GM13977 (cell line): ENCODE data around the gene OBSCN.

ENCODE experiments used
- DNase-seq: peaks from one replicate; pipeline ENCODE4 v3.0.0; 2012; ENCODE audit warnings: low spot score
- CTCF ChIP-seq: IDR thresholded peaks from 2 replicates; pipeline ENCODE4 v1.5.1; 2012; ENCODE audit warnings: mild to moderate bottlenecking, control low read depth; ENCODE audit not compliant: insufficient read depth; ENCODE audit errors: extremely low read depth, missing control alignments
- in situ Hi-C: fragments of 300-500 bp; cut with MboI; formaldehyde crosslinking; loops from one replicate; pipeline ENCODE4 v1.12.0; 2022; ENCODE audit warnings: low sequenced_read_pairs, low pct_unique_long_range_greater_than_20kb, mixed read lengths, inconsistent platforms; ENCODE audit not compliant: unreplicated experiment

Gene OBSCN

DNA sequence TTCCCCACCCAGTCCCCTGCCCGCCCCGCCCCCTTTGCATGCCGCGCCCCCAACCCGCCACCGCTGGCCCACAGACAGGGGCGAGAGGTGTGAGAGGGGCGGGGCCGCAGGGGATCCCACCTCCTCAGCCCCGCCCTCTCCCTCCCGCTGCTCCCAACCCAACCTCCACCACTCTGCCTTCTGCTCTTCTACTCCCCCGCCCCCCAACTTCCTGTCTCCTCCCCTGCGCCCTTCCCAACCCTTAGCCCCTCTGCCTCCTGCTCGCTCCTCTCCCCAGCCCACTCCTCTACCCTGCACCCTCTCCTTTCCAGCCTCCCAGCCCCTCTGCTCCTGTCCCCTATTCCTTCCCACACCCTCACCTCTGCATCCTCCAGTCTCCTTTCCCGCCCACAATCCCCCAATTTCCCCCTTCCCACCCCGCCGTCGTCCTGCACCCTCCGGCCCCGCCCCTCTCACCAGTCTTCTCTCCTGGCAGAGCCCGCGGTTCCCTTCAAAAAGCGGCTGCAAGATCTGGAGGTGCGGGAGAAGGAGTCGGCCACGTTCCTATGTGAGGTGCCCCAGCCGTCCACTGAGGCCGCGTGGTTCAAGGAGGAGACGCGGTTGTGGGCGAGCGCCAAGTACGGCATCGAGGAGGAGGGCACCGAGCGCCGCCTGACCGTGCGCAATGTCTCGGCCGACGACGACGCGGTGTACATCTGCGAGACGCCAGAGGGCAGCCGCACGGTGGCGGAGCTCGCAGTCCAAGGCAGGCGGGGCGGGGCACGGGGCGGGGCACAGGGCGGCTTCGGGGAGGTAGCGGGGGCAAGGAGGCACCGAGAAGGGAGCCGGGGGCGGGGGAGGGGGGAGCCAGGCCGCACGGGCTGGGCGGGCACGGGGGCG, 5.4 kb downstream of the OBSCN start:
- peak; percentile 95 for DNase-seq
- in situ Hi-C loops, result no loop called here
- TF ChIP-seq CTCF, result peak; percentile 83

GRCh38 chr1:228213917-228214808, 6.3 kb downstream of the OBSCN start:
- DNase-seq, result no peak
- in situ Hi-C loops, result no loop called here
- no peak for TF ChIP-seq CTCF

DNA sequence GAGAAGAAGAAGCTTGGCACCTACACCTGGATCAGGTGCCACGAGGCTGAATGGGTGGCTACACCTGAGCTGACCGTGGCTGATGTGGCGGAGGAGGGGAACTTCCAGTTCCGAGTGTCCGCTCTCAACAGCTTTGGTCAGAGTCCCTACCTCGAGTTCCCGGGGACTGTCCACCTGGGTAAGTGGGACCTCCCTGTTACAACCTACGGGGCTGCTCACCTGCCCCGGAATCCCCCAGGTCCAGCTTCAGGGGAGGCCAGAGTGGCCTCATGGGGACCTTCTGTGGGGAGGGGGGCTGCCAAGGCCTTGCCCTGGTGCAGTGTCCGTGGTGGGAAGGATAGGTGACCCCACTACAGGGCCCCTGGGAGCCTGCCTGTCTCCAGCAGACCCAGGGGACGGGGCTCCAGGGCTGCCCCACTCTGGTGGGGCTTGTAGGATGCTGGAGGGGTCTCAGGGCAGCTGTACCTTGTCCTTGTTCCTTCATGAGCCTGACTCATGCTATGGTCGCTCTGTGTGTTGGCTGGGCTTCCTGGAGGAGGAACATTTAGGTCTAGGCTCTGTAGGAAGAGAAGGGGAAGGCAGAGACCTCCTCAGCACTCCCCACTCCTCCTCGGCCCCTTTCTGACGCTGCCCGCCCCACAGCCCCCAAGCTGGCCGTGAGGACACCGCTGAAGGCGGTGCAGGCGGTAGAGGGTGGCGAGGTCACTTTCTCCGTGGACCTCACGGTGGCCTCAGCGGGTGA, 7.2 kb downstream of the OBSCN start:
- DNase-seq, result no peak
- no peak for TF ChIP-seq CTCF
- in situ Hi-C loops, result no loop called here

DNA sequence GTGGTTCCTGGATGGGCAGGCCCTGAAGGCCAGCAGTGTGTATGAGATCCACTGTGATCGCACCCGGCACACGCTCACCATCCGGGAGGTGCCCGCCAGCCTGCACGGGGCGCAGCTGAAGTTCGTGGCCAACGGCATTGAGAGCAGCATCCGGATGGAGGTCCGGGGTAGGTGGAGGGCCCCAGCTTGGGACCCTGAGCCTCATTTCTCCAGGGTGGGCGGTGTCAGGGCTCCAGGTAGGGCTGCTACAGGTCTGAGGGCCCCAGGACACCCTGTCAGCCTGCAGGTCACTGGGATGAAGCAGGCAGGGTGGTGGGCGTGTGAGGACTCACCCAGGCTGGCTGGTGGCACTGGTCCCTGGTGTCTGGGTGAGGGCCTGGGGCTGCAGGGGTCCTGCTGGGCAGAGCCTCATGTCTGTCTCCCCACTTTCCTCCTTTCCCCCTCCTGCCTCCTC, 7.8 kb downstream of the OBSCN start:
- no peak for TF ChIP-seq CTCF
- no peak for DNase-seq
- in situ Hi-C loops, result no loop called here

DNA sequence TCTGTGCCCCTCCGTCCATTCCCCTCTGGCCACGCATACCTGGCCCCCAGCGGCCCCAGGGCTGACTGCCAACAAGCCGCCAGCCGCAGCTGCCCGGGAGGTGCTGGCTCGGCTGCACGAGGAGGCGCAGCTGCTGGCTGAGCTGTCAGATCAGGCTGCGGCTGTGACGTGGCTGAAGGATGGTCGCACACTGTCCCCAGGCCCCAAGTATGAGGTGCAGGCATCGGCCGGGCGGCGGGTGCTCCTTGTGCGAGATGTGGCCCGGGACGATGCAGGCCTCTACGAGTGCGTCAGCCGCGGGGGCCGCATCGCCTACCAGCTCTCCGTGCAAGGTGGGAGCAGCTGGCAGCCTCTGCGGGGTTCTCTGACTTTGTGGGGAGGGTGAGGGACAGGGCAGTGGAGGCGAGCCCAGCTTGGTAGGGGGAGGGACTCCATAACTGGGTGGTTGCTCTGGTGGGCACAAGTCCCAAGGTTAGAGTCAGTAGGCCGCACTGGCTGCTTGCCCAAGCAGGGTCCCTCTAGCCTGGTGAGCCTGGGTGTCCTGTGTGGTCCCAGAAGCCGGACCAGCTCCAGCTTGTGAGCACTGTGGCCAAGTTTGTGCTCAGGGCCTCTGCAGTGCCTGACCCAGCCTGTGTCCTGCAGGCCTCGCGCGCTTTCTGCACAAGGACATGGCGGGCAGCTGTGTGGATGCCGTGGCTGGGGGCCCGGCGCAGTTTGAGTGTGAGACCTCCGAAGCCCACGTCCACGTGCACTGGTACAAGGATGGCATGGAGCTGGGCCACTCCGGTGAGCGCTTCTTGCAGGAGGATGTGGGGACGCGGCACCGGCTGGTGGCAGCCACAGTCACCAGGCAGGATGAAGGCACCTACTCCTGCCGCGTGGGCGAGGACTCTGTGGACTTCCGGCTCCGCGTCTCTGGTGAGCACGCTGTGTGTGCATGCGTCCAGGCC, 8.8 kb downstream of the OBSCN start:
- in situ Hi-C loops, result no loop called here
- DNase-seq, result no peak
- no peak for TF ChIP-seq CTCF
